Measurements from ENCODE around the gene MAD2L1. TPM values are rescaled to one million over a fixed set of nuclear protein-coding genes. Genes with fewer than 3 reads are reported as not detected.

The MAD2L1 gene
- total RNA-seq, 2 experiments from 2014 or later = 116 to 127 TPM

GRCh38 chr4:120055795-120056194, 10.9 kb downstream of the MAD2L1 start:
- peaks cover 6% of the 10 kb centered on the region for H3K4me1 Mint-ChIP-seq (ENCODE audit: low read depth)
- no peak overlapping the region for H3K4me3 Mint-ChIP-seq
- intact Hi-C loops (cut with micrococcal nuclease) = loop anchor here (1.0 kb wide), 1 partner anchor 741 kb away; no protein-coding TSS in a partner anchor
- CTCF ChIA-PET = interaction anchor here (1.8 kb wide), 1 partner anchor 427 kb away, joined by 6 read pairs; the partner anchor contains the start of gene PDE5A
- H3K36me3 Mint-ChIP-seq (ENCODE audit: low read depth) = peaks cover 32% of the 10 kb centered on the region
- no peaks in the 10 kb centered on the region for H3K9me3 Mint-ChIP-seq
- no peaks in the 10 kb centered on the region for H3K27me3 Mint-ChIP-seq (ENCODE audit: low read depth)
- no peak overlapping the region for H3K27ac Mint-ChIP-seq
- no peak for DNase-seq

DNA sequence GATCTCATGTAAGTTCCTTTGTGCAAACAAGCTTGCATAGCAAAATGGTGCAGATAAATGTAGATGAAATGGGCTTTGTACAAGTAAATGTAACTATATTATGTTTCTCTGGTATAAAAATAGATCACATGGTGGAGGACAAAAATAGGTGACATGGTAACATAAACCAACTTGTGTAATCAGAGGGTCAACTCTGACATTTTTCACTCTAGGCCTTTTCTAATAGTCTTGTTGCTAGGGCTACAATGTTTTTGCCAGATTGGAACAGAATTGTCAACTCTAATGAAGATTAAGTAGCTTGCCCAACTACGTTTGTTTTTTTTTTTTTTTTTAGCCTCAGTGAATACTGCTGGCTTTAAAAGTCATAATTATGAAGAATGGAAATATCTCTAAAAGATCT, 11.5 kb downstream of the MAD2L1 start:
- intact Hi-C loops (cut with micrococcal nuclease) = no loop called here
- no peak overlapping the region for H3K27ac Mint-ChIP-seq
- H3K4me1 Mint-ChIP-seq (ENCODE audit: low read depth) = peaks cover 5% of the 10 kb centered on the region
- CTCF ChIA-PET = interaction anchor here (1.8 kb wide), 1 partner anchor 426 kb away, joined by 6 read pairs; the partner anchor contains the start of gene PDE5A
- H3K9me3 Mint-ChIP-seq = no peaks in the 10 kb centered on the region
- no peaks in the 10 kb centered on the region for H3K27me3 Mint-ChIP-seq (ENCODE audit: low read depth)
- H3K36me3 Mint-ChIP-seq (ENCODE audit: low read depth) = peaks cover 29% of the 10 kb centered on the region
- no peak overlapping the region for H3K4me3 Mint-ChIP-seq
- DNase-seq = no peak

- Mint-ChIP-seq H3K27me3 (ENCODE audit: low read depth) (no peaks in the 10 kb centered on the region), H3K4me1 (ENCODE audit: low read depth) (peaks cover 2% of the 10 kb centered on the region), H3K4me3 (no peak overlapping the region), H3K27ac (no peak overlapping the region), H3K36me3 (ENCODE audit: low read depth) (peaks cover 19% of the 10 kb centered on the region), H3K9me3 (no peaks in the 10 kb centered on the region)
- intact Hi-C loops (cut with micrococcal nuclease) = no loop called here
- CTCF ChIA-PET = interaction anchor here (1.8 kb wide), 1 partner anchor 425 kb away, joined by 6 read pairs; the partner anchor contains the start of gene PDE5A
- DNase-seq = no peak
These were observed 12.7 kb downstream of the MAD2L1 start for GRCh38 chr4:120053911-120054310.

- Mint-ChIP-seq H3K4me1 (ENCODE audit: low read depth) (peaks cover 2% of the 10 kb centered on the region), H3K36me3 (ENCODE audit: low read depth) (peaks cover 11% of the 10 kb centered on the region), H3K4me3 (no peak overlapping the region), H3K9me3 (no peaks in the 10 kb centered on the region), H3K27ac (no peak overlapping the region), H3K27me3 (ENCODE audit: low read depth) (no peaks in the 10 kb centered on the region)
- CTCF ChIA-PET = interaction anchor here (0.8 to 3.3 kb wide), 3 partner anchors 10 to 494 kb away, joined by 3 to 12 read pairs (median 3); partner anchors contain the start of gene PDE5A
- no peak for DNase-seq
- intact Hi-C loops (cut with micrococcal nuclease) = no loop called here
These were observed 13.8 kb downstream of the MAD2L1 start for GRCh38 chr4:120052856-120053255.

DNA sequence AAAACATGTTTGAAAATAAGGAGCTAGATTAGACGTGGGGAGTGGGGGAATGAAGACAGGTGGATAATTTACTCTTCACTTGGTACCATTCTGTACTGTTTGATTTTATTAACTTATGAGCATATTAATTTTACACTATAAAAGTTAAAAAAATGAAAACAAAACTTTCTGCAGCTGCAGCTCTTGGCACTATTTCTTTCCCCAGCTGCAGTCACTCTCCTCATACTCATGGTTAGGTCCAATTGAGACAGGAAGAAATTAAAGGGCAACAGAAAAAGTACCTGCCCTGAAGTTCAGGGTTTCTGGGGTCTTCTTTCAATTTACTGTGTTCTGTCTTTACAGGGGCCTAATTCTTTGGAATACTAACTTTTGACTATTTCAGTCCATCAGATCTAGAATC, 15.4 kb downstream of the MAD2L1 start:
- Mint-ChIP-seq H3K4me3 (no peak overlapping the region), H3K36me3 (ENCODE audit: low read depth) (peaks cover 9% of the 10 kb centered on the region), H3K27ac (no peak overlapping the region), H3K9me3 (no peaks in the 10 kb centered on the region), H3K27me3 (ENCODE audit: low read depth) (no peaks in the 10 kb centered on the region), H3K4me1 (ENCODE audit: low read depth) (peaks cover 2% of the 10 kb centered on the region)
- intact Hi-C loops (cut with micrococcal nuclease) = loop anchor here (2.0 kb wide), 1 partner anchor 1068 kb away; no protein-coding TSS in a partner anchor
- DNase-seq = no peak
- CTCF ChIA-PET = interaction anchor here (0.7 to 3.3 kb wide), 6 partner anchors 13 to 690 kb away, joined by 3 to 12 read pairs (median 4); partner anchors contain the start of gene PDE5A

- Mint-ChIP-seq H3K4me3 (no peak overlapping the region), H3K4me1 (ENCODE audit: low read depth) (peaks cover 2% of the 10 kb centered on the region), H3K36me3 (ENCODE audit: low read depth) (peaks cover under 1% of the 10 kb centered on the region), H3K27me3 (ENCODE audit: low read depth) (no peaks in the 10 kb centered on the region), H3K27ac (no peak overlapping the region), H3K9me3 (no peaks in the 10 kb centered on the region)
- CTCF ChIA-PET = interaction anchor here (0.6 to 3.3 kb wide), 2 partner anchors 11 to 421 kb away, joined by 3 to 12 read pairs; partner anchors contain the start of gene PDE5A
- DNase-seq = peak; percentile 82
- intact Hi-C loops (cut with micrococcal nuclease) = loop anchor here (1.0 to 2.0 kb wide), 4 partner anchors 421 to 1067 kb away; no protein-coding TSS in a partner anchor
These were observed 16.7 kb downstream of the MAD2L1 start for GRCh38 chr4:120049732-120050494.

GRCh38 chr4:120043828-120044227, 22.8 kb downstream of the MAD2L1 start:
- no peak for DNase-seq
- no peaks in the 10 kb centered on the region for H3K4me1 Mint-ChIP-seq (ENCODE audit: low read depth)
- no peaks in the 10 kb centered on the region for H3K36me3 Mint-ChIP-seq (ENCODE audit: low read depth)
- H3K4me3 Mint-ChIP-seq = no peak overlapping the region
- CTCF ChIA-PET = no interaction called here
- no peaks in the 10 kb centered on the region for H3K27me3 Mint-ChIP-seq (ENCODE audit: low read depth)
- intact Hi-C loops (cut with micrococcal nuclease) = no loop called here
- H3K9me3 Mint-ChIP-seq = peaks cover 4% of the 10 kb centered on the region
- no peak overlapping the region for H3K27ac Mint-ChIP-seq

DNA sequence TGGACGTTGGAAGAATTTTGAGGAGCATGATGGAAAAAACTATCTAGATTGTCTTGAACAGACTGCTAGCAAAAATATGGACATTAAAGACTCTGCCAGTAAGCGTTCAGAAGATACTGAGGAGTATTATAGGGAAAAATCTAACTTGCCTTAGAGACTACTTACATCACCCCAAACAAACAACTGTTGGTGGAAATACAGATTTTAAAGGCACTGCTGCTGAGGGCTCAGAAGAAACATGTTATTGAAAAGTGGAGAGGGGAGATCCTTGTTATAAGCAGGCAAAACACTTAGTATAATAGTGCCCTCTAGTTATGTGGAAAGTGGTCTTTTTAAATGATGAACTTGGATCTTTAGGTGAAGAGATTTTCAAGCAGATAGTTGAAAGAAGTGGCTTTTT, 29.2 kb downstream of the MAD2L1 start:
- intact Hi-C loops (cut with micrococcal nuclease) = no loop called here
- no peak for DNase-seq
- CTCF ChIA-PET = no interaction called here
- Mint-ChIP-seq H3K27ac (no peak overlapping the region), H3K9me3 (no peaks in the 10 kb centered on the region), H3K4me1 (ENCODE audit: low read depth) (no peaks in the 10 kb centered on the region), H3K36me3 (ENCODE audit: low read depth) (no peaks in the 10 kb centered on the region), H3K4me3 (no peak overlapping the region), H3K27me3 (ENCODE audit: low read depth) (peaks cover 27% of the 10 kb centered on the region)

- no peak for DNase-seq
- Mint-ChIP-seq H3K27ac (no peak overlapping the region), H3K4me3 (no peak overlapping the region), H3K27me3 (ENCODE audit: low read depth) (peaks cover 34% of the 10 kb centered on the region), H3K9me3 (no peaks in the 10 kb centered on the region), H3K36me3 (ENCODE audit: low read depth) (no peaks in the 10 kb centered on the region), H3K4me1 (ENCODE audit: low read depth) (no peaks in the 10 kb centered on the region)
- intact Hi-C loops (cut with micrococcal nuclease) = no loop called here
- CTCF ChIA-PET = no interaction called here
These were observed 31.7 kb downstream of the MAD2L1 start for GRCh38 chr4:120034913-120035312.

- intact Hi-C loops (cut with micrococcal nuclease) = no loop called here
- Mint-ChIP-seq H3K27ac (no peak overlapping the region), H3K9me3 (no peaks in the 10 kb centered on the region), H3K36me3 (ENCODE audit: low read depth) (no peaks in the 10 kb centered on the region), H3K4me1 (ENCODE audit: low read depth) (no peaks in the 10 kb centered on the region), H3K27me3 (ENCODE audit: low read depth) (peaks cover 10% of the 10 kb centered on the region), H3K4me3 (no peak overlapping the region)
- DNase-seq = no peak
- CTCF ChIA-PET = no interaction called here
These were observed 39.8 kb downstream of the MAD2L1 start for GRCh38 chr4:120026853-120027252.

GRCh38 chr4:120025516-120025915, 41.1 kb downstream of the MAD2L1 start:
- H3K4me3 Mint-ChIP-seq = no peak overlapping the region
- intact Hi-C loops (cut with micrococcal nuclease) = no loop called here

DNA sequence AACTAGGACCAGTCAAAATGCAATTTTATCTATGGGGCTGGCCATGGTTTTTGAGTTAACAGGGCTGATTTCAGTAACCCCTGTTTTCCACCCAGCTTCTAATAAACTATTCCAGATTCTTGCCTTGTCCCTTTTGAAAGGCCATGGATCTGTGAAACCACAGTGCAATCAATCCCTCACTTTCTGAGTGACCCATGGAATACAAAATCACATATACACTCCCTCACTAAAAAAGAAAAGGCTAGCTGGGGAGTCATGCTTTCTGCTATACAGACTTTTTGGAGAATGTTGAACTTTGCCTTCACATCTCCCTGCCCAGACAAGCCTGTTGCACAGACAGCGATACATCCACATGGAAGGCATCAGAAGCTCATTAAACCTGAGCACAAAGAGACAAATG, 47.9 kb downstream of the MAD2L1 start:
- CTCF ChIA-PET = no interaction called here
- H3K27ac Mint-ChIP-seq = no peak overlapping the region
- DNase-seq = no peak
- H3K4me1 Mint-ChIP-seq (ENCODE audit: low read depth) = no peaks in the 10 kb centered on the region
- H3K27me3 Mint-ChIP-seq (ENCODE audit: low read depth) = peaks cover 24% of the 10 kb centered on the region
- H3K4me3 Mint-ChIP-seq = no peak overlapping the region
- H3K36me3 Mint-ChIP-seq (ENCODE audit: low read depth) = no peaks in the 10 kb centered on the region
- intact Hi-C loops (cut with micrococcal nuclease) = no loop called here
- H3K9me3 Mint-ChIP-seq = no peaks in the 10 kb centered on the region

More at GRCh38 chr4:120025516-120025915, 41.1 kb downstream of the MAD2L1 start:
- CTCF ChIA-PET = interaction anchor here (1.3 kb wide), 1 partner anchor 14 kb away, joined by 4 read pairs; no protein-coding TSS in a partner anchor
- no peaks in the 10 kb centered on the region for H3K9me3 Mint-ChIP-seq
- peaks cover 7% of the 10 kb centered on the region for H3K27me3 Mint-ChIP-seq (ENCODE audit: low read depth)
- H3K4me1 Mint-ChIP-seq (ENCODE audit: low read depth) = no peaks in the 10 kb centered on the region
- no peak overlapping the region for H3K27ac Mint-ChIP-seq
- DNase-seq = no peak
- H3K36me3 Mint-ChIP-seq (ENCODE audit: low read depth) = no peaks in the 10 kb centered on the region

Data from activated naive CD4-positive, alpha-beta T cell treated with anti-CD3 and anti-CD28 coated beads for 36 hours (primary cell).